WTC11 (cell line): ENCODE measurements around the gene CLEC2D. TPM values are rescaled to one million over a fixed set of nuclear protein-coding genes. Genes with fewer than 3 reads are reported as not detected.

Experiments
- ATAC-seq: fragments of 200-7000 bp; cut with Tn5 transposase; 2 replicates; pipeline ENCODE4 v1.10.0; 2021; ENCODE audit warnings: mild to moderate bottlenecking, moderate library complexity
- CTCF ChIA-PET: fragments of 300-600 bp; sonication (Branson Sonifier 250); formaldehyde crosslinking; loops from one replicate; lab custom pipeline; 2021; ENCODE audit warnings: antibody characterized with exemption; lab: Charles Lee
- POLR2A ChIA-PET: fragments of 350-600 bp; sonication (Branson Sonifier 250); formaldehyde crosslinking; loops from one replicate; lab custom pipeline; 2021; ENCODE audit warnings: antibody characterized with exemption; lab: Charles Lee
- DNase-seq: peaks from one replicate; pipeline ENCODE4 v3.0.0; 2021; ENCODE audit warnings: low spot score
- H3K27ac Mint-ChIP-seq: 2 replicates; pipeline ENCODE4 v1.8.0; 2021; ENCODE audit warnings: mixed read lengths
- H3K27me3 Mint-ChIP-seq: 2 replicates; pipeline ENCODE4 v1.8.0; 2021; ENCODE audit warnings: low read depth, mild to moderate bottlenecking, moderate library complexity, mixed read lengths
- H3K36me3 Mint-ChIP-seq: 2 replicates; pipeline ENCODE4 v1.8.0; 2021; ENCODE audit warnings: mixed read lengths
- H3K4me1 Mint-ChIP-seq: 2 replicates; pipeline ENCODE4 v1.8.0; 2022; ENCODE audit warnings: mixed read lengths
- H3K4me3 Mint-ChIP-seq: 2 replicates; pipeline ENCODE4 v1.8.0; 2021; ENCODE audit warnings: mild to moderate bottlenecking, moderate library complexity, mixed read lengths
- H3K9me3 Mint-ChIP-seq: 2 replicates; pipeline ENCODE4 v1.8.0; 2021; ENCODE audit warnings: mixed read lengths
- ARID4B ChIP-seq: sonication (generic); formaldehyde crosslinking; IDR thresholded peaks from 2 replicates; pipeline ENCODE4 v1.8.0; 2023; ENCODE audit warnings: missing genetic modification reagents, mild to moderate bottlenecking, borderline replicate concordance
- CREM ChIP-seq: sonication (generic); formaldehyde crosslinking; IDR thresholded peaks from 2 replicates; pipeline ENCODE4 v1.8.1; 2022; ENCODE audit warnings: mild to moderate bottlenecking, missing genetic modification reagents, moderate library complexity
- ETV6 ChIP-seq: sonication (generic); formaldehyde crosslinking; IDR thresholded peaks from 2 replicates; pipeline ENCODE4 v1.8.1; 2022; ENCODE audit warnings: mild to moderate bottlenecking, missing genetic modification reagents
- FOXK1 ChIP-seq: sonication (generic); formaldehyde crosslinking; IDR thresholded peaks from 2 replicates; pipeline ENCODE4 v1.8.0; 2022; ENCODE audit warnings: mild to moderate bottlenecking, moderate library complexity, missing genetic modification reagents
- FOXP1 ChIP-seq: sonication (generic); formaldehyde crosslinking; IDR thresholded peaks from 2 replicates; pipeline ENCODE4 v1.8.0; 2022; ENCODE audit warnings: missing genetic modification reagents, mild to moderate bottlenecking, moderate library complexity, borderline replicate concordance
- GABPB1 ChIP-seq: sonication (generic); formaldehyde crosslinking; IDR thresholded peaks from 2 replicates; pipeline ENCODE4 v1.8.1; 2023; ENCODE audit warnings: mild to moderate bottlenecking, missing genetic modification reagents
- JUN ChIP-seq: sonication (generic); formaldehyde crosslinking; IDR thresholded peaks from 2 replicates; pipeline ENCODE4 v1.8.0; 2023; ENCODE audit warnings: mild to moderate bottlenecking, missing genetic modification reagents
- MXD4 ChIP-seq: fragments of 250-450 bp; sonication (Bioruptor Pico); IDR thresholded peaks from 2 replicates; pipeline ENCODE4 v1.8.0; 2021; ENCODE audit warnings: mild to moderate bottlenecking, moderate library complexity, borderline replicate concordance
- MYBL2 ChIP-seq: sonication (generic); formaldehyde crosslinking; IDR thresholded peaks from 2 replicates; pipeline ENCODE4 v1.8.1; 2023; ENCODE audit warnings: mild to moderate bottlenecking, moderate library complexity, missing genetic modification reagents
- NFE2L1 ChIP-seq: sonication (generic); formaldehyde crosslinking; IDR thresholded peaks from 2 replicates; pipeline ENCODE4 v1.8.1; 2023; ENCODE audit warnings: missing genetic modification reagents
- SP1 ChIP-seq: sonication (generic); formaldehyde crosslinking; conservative IDR thresholded peaks from 2 replicates; pipeline ENCODE4 v1.8.1; 2022; ENCODE audit warnings: missing genetic modification reagents
- TEAD1 ChIP-seq: sonication (generic); formaldehyde crosslinking; IDR thresholded peaks from 2 replicates; pipeline ENCODE4 v1.8.0; 2022; ENCODE audit warnings: mild to moderate bottlenecking, missing genetic modification reagents
- TEAD4 ChIP-seq: sonication (generic); formaldehyde crosslinking; IDR thresholded peaks from 2 replicates; pipeline ENCODE4 v1.8.0; 2022; ENCODE audit warnings: mild to moderate bottlenecking, missing genetic modification reagents
- ZBTB21 ChIP-seq: sonication (generic); formaldehyde crosslinking; IDR thresholded peaks from 2 replicates; pipeline ENCODE4 v1.8.1; 2023; ENCODE audit warnings: mild to moderate bottlenecking, missing genetic modification reagents, borderline replicate concordance
- ZNF121 ChIP-seq: sonication (generic); formaldehyde crosslinking; IDR thresholded peaks from 2 replicates; pipeline ENCODE4 v1.8.0; 2023; ENCODE audit warnings: missing genetic modification reagents
- ZNF232 ChIP-seq: sonication (generic); formaldehyde crosslinking; IDR thresholded peaks from 2 replicates; pipeline ENCODE4 v1.8.0; 2022; ENCODE audit warnings: mild to moderate bottlenecking, missing genetic modification reagents
- ZNF396 ChIP-seq: fragments of 250-450 bp; sonication (Bioruptor Pico); IDR thresholded peaks from 2 replicates; pipeline ENCODE4 v1.8.0; 2021; ENCODE audit warnings: mild to moderate bottlenecking, moderate library complexity, borderline replicate concordance
- total RNA-seq: library from RNA; stranded (reverse); gene quantifications from 3 replicates; pipeline ENCODE4 v1.2.3, GENCODE V29; 2021
- TF ChIP-seq, protein P1 (sequence below): sonication (generic); formaldehyde crosslinking; IDR thresholded peaks from 2 replicates; pipeline ENCODE4 v1.8.1; 2022; ENCODE audit warnings: mild to moderate bottlenecking, moderate library complexity, missing genetic modification reagents
- TF ChIP-seq, protein P2 (sequence below): sonication (generic); formaldehyde crosslinking; IDR thresholded peaks from 2 replicates; pipeline ENCODE4 v1.8.1; 2023; ENCODE audit warnings: mild to moderate bottlenecking, missing genetic modification reagents
- TF ChIP-seq, protein P3 (sequence below): sonication (generic); formaldehyde crosslinking; IDR thresholded peaks from 2 replicates; pipeline ENCODE4 v1.8.0; 2022; ENCODE audit warnings: mild to moderate bottlenecking, missing genetic modification reagents

The CLEC2D gene
- total RNA-seq, 1 experiment from 2014 or later: 6.2 TPM

DNA sequence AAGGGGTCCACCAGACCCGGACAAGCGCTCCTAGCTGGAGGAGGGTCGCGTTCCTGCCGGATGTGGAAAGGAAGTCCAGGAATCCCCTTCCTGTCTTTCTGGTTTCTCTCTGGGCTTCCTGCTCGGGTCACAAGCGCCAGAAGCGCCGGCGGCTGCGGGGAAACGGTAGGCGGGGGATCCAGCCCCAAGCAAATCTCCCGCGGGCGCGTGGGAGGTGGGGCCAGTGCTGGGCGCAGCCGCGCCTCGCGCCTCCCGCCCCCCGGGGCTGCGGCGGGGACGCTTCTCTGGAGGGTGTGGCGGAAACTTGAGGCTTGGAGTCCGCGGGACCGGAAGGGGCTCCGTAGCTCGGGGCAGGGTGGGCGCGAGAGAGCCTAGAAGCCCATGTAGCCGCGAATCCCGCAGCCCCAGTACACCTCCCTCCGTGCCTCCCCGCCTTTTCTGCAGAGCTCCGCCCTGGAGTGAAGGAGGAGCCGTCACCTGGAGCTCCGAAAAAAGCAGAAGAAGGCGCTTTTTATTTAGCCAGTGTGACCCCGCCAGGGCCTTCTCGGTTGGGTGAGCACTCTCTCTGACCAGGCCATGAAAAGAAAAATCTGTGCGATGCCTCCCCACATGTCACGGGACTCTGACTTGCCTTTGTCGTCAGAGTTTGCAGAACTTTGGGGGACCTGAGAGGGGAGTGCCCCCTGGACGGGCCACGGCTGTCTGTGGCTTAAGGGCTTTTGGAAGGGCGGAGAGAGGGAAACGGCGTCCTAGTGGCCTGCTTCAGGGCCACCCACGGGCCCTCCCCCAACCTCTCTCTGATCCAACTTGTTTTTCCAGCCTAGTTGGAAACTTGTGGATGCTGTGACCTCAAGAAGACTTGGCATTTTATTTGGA is 21.4 kb upstream of the CLEC2D start:
- Mint-ChIP-seq H3K4me3 (peak overlapping the region; percentile 90), H3K27me3 (peaks cover 4% of the 10 kb centered on the region; the same call in 1 of the 2 replicates), H3K9me3 (peaks cover 20% of the 10 kb centered on the region), H3K36me3 (peaks cover 4% of the 10 kb centered on the region; the same call in 1 of the 2 replicates), H3K27ac (peak overlapping the region; percentile 94), H3K4me1 (peaks cover 42% of the 10 kb centered on the region)
- ChIA-PET CTCF (interaction anchor here (1.0 to 2.6 kb wide), 7 partner anchors 60 to 317 kb away, joined by 3 to 15 read pairs (median 5); no protein-coding TSS in a partner anchor), POLR2A (interaction anchor here (1.0 kb wide), 1 partner anchor 8 kb away, joined by 3 read pairs; no protein-coding TSS in a partner anchor)
- ATAC-seq: peak; percentile 92
- DNase-seq: peak; percentile 78
- no peak for TF ChIP-seq JUN (CRISPR knock-in tag)
- TF ChIP-seq NFE2L1: peak; percentile 64; the same call in 1 of the 2 replicates
- TF ChIP-seq TEAD4 (CRISPR knock-in tag): no peak
- TF ChIP-seq, protein P1, sequence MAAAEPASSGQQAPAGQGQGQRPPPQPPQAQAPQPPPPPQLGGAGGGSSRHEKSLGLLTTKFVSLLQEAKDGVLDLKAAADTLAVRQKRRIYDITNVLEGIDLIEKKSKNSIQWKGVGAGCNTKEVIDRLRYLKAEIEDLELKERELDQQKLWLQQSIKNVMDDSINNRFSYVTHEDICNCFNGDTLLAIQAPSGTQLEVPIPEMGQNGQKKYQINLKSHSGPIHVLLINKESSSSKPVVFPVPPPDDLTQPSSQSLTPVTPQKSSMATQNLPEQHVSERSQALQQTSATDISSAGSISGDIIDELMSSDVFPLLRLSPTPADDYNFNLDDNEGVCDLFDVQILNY (CRISPR knock-in tag): peak; percentile 54; the same call in 1 of the 2 replicates
- TF ChIP-seq FOXK1 (CRISPR knock-in tag): no peak
- TF ChIP-seq, protein P2, sequence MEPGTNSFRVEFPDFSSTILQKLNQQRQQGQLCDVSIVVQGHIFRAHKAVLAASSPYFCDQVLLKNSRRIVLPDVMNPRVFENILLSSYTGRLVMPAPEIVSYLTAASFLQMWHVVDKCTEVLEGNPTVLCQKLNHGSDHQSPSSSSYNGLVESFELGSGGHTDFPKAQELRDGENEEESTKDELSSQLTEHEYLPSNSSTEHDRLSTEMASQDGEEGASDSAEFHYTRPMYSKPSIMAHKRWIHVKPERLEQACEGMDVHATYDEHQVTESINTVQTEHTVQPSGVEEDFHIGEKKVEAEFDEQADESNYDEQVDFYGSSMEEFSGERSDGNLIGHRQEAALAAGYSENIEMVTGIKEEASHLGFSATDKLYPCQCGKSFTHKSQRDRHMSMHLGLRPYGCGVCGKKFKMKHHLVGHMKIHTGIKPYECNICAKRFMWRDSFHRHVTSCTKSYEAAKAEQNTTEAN (CRISPR knock-in tag): peak; percentile 75; the same call in 1 of the 2 replicates
- peak; percentile 66; the same call in 1 of the 2 replicates for TF ChIP-seq FOXP1
- no peak for TF ChIP-seq MXD4 (CRISPR knock-in tag)
- TF ChIP-seq ZNF396 (CRISPR knock-in tag): no peak
- TF ChIP-seq ARID4B: peak; percentile 77; the same call in 1 of the 2 replicates
- TF ChIP-seq SP1 (CRISPR knock-in tag): peak; percentile 57
- TF ChIP-seq ETV6 (CRISPR knock-in tag): 0 out of 2 replicates have a peak, but pooled peaks have one; percentile 13
- 0 out of 2 replicates have a peak, but pooled peaks have one; percentile 53 for TF ChIP-seq CREM
- peak; percentile 57; the same call in 1 of the 2 replicates for TF ChIP-seq TEAD1 (CRISPR knock-in tag)
- TF ChIP-seq GABPB1: peak; percentile 31; the same call in 1 of the 2 replicates
- TF ChIP-seq MYBL2 (CRISPR knock-in tag): 0 out of 2 replicates have a peak, but pooled peaks have one; percentile 30
- no peak for TF ChIP-seq ZNF121 (CRISPR knock-in tag)
- TF ChIP-seq ZBTB21 (CRISPR knock-in tag): no peak
- TF ChIP-seq, protein P3, sequence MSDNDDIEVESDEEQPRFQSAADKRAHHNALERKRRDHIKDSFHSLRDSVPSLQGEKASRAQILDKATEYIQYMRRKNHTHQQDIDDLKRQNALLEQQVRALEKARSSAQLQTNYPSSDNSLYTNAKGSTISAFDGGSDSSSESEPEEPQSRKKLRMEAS (CRISPR knock-in tag): peak; percentile 65
- TF ChIP-seq ZNF232: no peak
